Aorta (tissue), 5 donors: ENCODE results near the gene PCBP3. TPM values are rescaled to one million over a fixed set of nuclear protein-coding genes. Genes with fewer than 3 reads are reported as not detected.
"Not testable (repeated sequence)": the region's sequence is repeated elsewhere in the genome, so short reads cannot be mapped to it uniquely, and the experiment has no call there.

Experiments
- ATAC-seq: fragments of 200-7000 bp; cut with Tn5 transposase; one replicate; pipeline ENCODE4 v1.9.1; 2022; ENCODE audit warnings: moderate library complexity; ENCODE audit not compliant: low FRiP score
- DNase-seq, 2 donors: peaks; one replicate each; pipeline ENCODE4 v3.0.0-alpha.2; 2020
- H3K27ac ChIP-seq, 2 donors: one replicate each; pipeline ENCODE4 v1.5.1; 2013; ENCODE audit warnings: low read length in 2 of 2, mild to moderate bottlenecking in 2 of 2, moderate library complexity in 2 of 2, control low read depth in 1 of 2, inconsistent platforms in 1 of 2, low read depth in 1 of 2
- H3K27me3 ChIP-seq, 2 donors: one replicate each; pipeline ENCODE4 v1.6.1; 2013; ENCODE audit warnings: control low read depth in 1 of 2, low read length in 1 of 2, mild to moderate bottlenecking in 1 of 2, moderate library complexity in 1 of 2; ENCODE audit not compliant: insufficient read depth in 2 of 2, control insufficient read depth in 1 of 2
- H3K36me3 ChIP-seq, 2 donors: one replicate each; pipeline ENCODE4 v1.6.1; 2013; ENCODE audit warnings: control low read depth in 1 of 2, low read length in 1 of 2, mild to moderate bottlenecking in 1 of 2; ENCODE audit not compliant: insufficient read depth in 2 of 2, control insufficient read depth in 1 of 2
- H3K4me1 ChIP-seq, 2 donors: one replicate each; pipeline ENCODE4 v1.6.1; 2013; ENCODE audit warnings: low read length in 2 of 2, control low read depth in 1 of 2, mild to moderate bottlenecking in 1 of 2, moderate library complexity in 1 of 2; ENCODE audit not compliant: insufficient read depth in 2 of 2, control insufficient read depth in 1 of 2
- H3K4me3 ChIP-seq, 2 donors: one replicate each; pipeline ENCODE4 v1.5.1; 2013; ENCODE audit warnings: low read length in 2 of 2, control low read depth in 1 of 2, mild to moderate bottlenecking in 1 of 2
- H3K9me3 ChIP-seq: one replicate; pipeline ENCODE4 v1.6.1; 2013; ENCODE audit warnings: mild to moderate bottlenecking, low read length; ENCODE audit not compliant: control insufficient read depth
- WGBS, 2 donors: extraction: QIAGEN DNeasy Blood & Tissue Kit; methylation state at CpG; one replicate each; pipeline ENCODE4 v1.1.7; 2013; 5-methylcytosine and 5-hydroxymethylcytosine counted together
- intact Hi-C, 2 donors: fragments of 100-400 bp; cut with DNase I; formaldehyde crosslinking; loops; one replicate each; pipeline versions ENCODE4 v1.14.2 to v1.15.0; 2022
- polyA plus RNA-seq, 2 donors: library from polyadenylated mRNA; stranded (reverse); fragments of 200-250 nt; gene quantifications; one replicate each; pipeline ENCODE4 v1.2.3, GENCODE V29; 2013
- total RNA-seq, 2 donors: library from RNA; stranded (reverse); fragmentation: NEBNext Ultra II Directional; extraction: Animal tissue kit (Norgen Biotek cat#: 25700); gene quantifications; one replicate each; pipeline ENCODE4 v1.2.1, GENCODE V29; 2021
- donor health status: healthy with polysubstance abuse.
- donor health status: Bipolar disorder and iron deficiency.
- donor health status: DM: no; HTN: no; CAD: no.
- donor health status: DM: no; HTN: no; CAD: no.
- donor health status: DM: yes; HTN: yes; CAD: no.

The PCBP3 gene
- total and polyA plus RNA-seq, 4 donors, result 3.6 to 15.0 (median 7.0) TPM; not detected in 1

- H3K4me3 ChIP-seq, H3K9me3 ChIP-seq, H3K27ac ChIP-seq, intact Hi-C loops, H3K27me3 ChIP-seq, H3K4me1 ChIP-seq, H3K36me3 ChIP-seq, ATAC-seq: not testable (repeated sequence)
- 93 to 97% methylated on average over 18 of the region's 18 CpGs for WGBS, 2 donors
- DNase-seq, result peak; percentile 41 to 42
These were observed 252.9 kb downstream of the PCBP3 start for GRCh38 chr21:45896431-45896830.

GRCh38 chr21:45897191-45898027, 253.9 kb downstream of the PCBP3 start:
- peak; percentile 34 to 61 for DNase-seq
- WGBS, 2 donors, result 94% methylated on average over 25 of the region's 25 CpGs
- Histone ChIP-seq H3K9me3 (no peaks in the 10 kb centered on the region), H3K36me3 (no peaks in the 10 kb centered on the region), H3K27me3 (no peaks in the 10 kb centered on the region), H3K4me1 (no peaks in the 10 kb centered on the region), H3K4me3 (no peak overlapping the region), H3K27ac (no peak overlapping the region)
- ATAC-seq, result no peak
- intact Hi-C loops, result no loop called here

DNA sequence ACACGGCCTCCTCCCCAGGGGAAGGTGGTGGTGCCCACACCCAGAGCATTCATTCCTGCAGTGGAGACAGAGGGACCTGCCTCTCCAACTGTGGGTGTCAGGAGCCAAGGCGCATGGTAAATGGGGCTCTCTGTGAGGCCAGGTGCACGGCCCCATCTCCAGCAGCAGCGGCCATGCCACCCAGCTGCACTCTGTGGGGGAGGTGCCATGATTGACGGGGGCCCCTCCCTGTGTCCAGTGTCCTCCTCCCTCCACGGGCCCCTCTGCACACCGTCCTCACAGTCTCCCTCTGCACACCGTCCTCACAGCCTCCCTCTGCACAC, 254.5 kb downstream of the PCBP3 start:
- no peak overlapping the region for H3K4me3 ChIP-seq
- intact Hi-C loops, result no loop called here
- ATAC-seq (no peak), DNase-seq (peak; percentile 20 to 55)
- WGBS, 2 donors, result 90 to 94% methylated on average over 8 of the region's 8 CpGs
- no peaks in the 10 kb centered on the region for H3K36me3 ChIP-seq
- no peaks in the 10 kb centered on the region for H3K27me3 ChIP-seq
- H3K4me1 ChIP-seq, result no peaks in the 10 kb centered on the region
- H3K9me3 ChIP-seq, result no peaks in the 10 kb centered on the region
- no peak overlapping the region for H3K27ac ChIP-seq

DNA sequence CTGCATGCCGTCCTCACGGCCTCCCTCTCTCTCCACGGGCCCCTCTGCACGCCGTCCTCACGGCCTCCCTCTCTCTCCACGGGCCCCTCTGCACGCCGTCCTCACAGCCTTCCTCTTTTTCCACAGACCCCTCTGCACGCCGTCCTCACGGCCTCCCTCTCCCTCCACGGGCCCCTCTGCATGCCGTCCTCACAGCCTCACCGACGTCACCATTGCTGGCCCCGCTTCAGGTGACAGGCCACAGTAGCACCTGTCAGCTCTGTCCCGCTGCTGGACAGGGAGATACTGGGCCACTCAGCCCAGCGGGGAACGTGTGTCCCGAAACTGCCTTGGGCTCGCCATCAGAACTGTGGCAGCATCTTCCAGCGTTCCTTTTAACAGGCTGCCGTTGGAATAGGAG, 255.3 kb downstream of the PCBP3 start:
- Histone ChIP-seq H3K4me1 (no peaks in the 10 kb centered on the region), H3K4me3 (no peak overlapping the region), H3K9me3 (no peaks in the 10 kb centered on the region), H3K27ac (no peak overlapping the region), H3K27me3 (no peaks in the 10 kb centered on the region), H3K36me3 (no peaks in the 10 kb centered on the region)
- ATAC-seq (no peak), DNase-seq (peak; percentile 29 to 66)
- intact Hi-C loops, result no loop called here
- 91 to 93% methylated on average over 24 of the region's 24 CpGs for WGBS, 2 donors

DNA sequence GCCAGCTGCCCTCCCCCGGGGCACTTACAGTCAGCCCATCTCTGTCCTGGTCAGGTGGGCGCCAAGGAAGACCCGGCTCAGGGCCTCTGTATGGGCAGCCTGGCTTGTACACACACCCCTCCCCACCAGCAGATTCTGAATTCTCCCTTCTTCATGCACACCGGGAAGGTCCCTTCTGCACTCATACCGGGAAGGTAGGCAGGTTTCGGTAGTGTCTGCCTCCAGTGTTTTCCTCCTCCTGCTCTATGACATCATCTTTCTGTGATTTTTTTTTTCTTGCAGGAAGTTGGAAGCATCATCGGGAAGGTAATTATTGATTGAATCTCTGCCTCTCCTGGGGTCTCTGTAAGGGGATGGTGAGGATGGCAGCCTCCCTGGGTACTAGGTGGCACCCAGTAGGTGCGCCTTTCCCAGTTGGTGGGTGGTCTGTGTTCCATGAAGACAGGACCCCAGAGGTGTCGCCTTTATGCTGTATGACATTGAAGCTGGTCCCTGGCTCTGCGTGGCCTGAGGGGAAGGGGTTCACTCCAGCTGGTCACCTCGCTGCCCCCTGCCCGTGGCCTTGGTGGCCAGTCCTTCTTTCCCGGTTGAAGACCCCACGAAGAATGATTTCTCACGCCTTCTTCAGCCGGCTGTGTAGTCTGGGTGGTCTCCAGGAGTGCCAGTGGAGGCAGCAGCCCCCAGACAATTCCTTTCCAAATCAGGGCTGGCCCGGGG, 255.9 kb downstream of the PCBP3 start:
- H3K9me3 ChIP-seq, result no peaks in the 10 kb centered on the region
- ATAC-seq (no peak), DNase-seq (peak; percentile 6 to 54)
- 93% methylated on average over 17 of the region's 17 CpGs for WGBS, 2 donors
- no peaks in the 10 kb centered on the region for H3K36me3 ChIP-seq
- no peak overlapping the region for H3K27ac ChIP-seq
- no peaks in the 10 kb centered on the region for H3K27me3 ChIP-seq
- no peaks in the 10 kb centered on the region for H3K4me1 ChIP-seq
- H3K4me3 ChIP-seq, result no peak overlapping the region
- intact Hi-C loops, result no loop called here

GRCh38 chr21:45900034-45900868, 256.7 kb downstream of the PCBP3 start:
- H3K9me3 ChIP-seq, result no peaks in the 10 kb centered on the region
- intact Hi-C loops, result no loop called here
- DNase-seq (peak; percentile 32 to 65), ATAC-seq (no peak)
- H3K4me1 ChIP-seq, result no peaks in the 10 kb centered on the region
- H3K27ac ChIP-seq, result no peak overlapping the region
- 93 to 94% methylated on average over 27 of the region's 27 CpGs for WGBS, 2 donors
- H3K4me3 ChIP-seq, result no peak overlapping the region
- no peaks in the 10 kb centered on the region for H3K36me3 ChIP-seq
- no peaks in the 10 kb centered on the region for H3K27me3 ChIP-seq

- Histone ChIP-seq H3K9me3 (no peaks in the 10 kb centered on the region), H3K4me3 (no peak overlapping the region), H3K4me1 (no peaks in the 10 kb centered on the region), H3K36me3 (no peaks in the 10 kb centered on the region), H3K27me3 (no peaks in the 10 kb centered on the region), H3K27ac (no peak overlapping the region)
- 96% methylated on average over 15 of the region's 15 CpGs for WGBS, 2 donors
- DNase-seq (peak; percentile 21 to 63), ATAC-seq (no peak)
- intact Hi-C loops, result no loop called here
These were observed 257.7 kb downstream of the PCBP3 start for GRCh38 chr21:45901061-45901690.

DNA sequence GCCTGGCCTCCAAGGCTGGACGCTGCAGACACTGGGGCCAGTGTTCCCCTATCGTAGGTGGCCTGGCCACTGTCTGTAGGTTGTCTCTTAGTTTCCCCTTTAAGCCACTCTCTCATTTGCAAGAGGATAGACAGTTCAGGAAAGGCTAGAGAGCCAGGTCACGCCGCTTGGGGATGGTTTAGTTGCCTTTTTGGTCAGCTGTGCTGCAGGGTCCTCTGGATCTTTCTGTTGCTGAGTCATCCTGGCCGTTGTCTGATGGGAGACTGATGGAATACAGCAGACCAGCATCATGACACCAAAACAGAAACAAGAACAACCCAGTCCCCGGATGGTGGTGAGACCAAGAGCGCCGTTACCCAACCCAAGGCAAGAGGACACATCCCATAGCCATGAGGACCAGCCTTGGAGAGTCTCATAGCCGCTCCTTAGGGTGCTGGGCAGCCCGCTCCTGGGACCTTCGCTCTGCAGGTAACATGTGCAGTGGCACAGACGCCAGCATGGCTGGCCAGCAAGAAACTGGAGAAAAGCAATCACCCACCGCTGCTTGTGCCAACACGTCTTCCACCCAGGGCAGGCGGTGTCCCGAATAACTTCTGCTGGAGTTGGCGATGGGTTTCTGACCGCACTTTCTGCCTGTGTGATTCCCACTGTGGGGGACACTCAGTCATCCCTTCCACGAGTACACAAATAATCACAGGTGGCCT, 258.9 kb downstream of the PCBP3 start:
- ATAC-seq (no peak), DNase-seq (peak in 1 of 2 donors; percentile 64)
- Histone ChIP-seq H3K27ac (no peak overlapping the region), H3K4me1 (no peaks in the 10 kb centered on the region), H3K27me3 (no peaks in the 10 kb centered on the region), H3K9me3 (no peaks in the 10 kb centered on the region), H3K36me3 (no peaks in the 10 kb centered on the region), H3K4me3 (no peak overlapping the region)
- 93 to 96% methylated on average over 19 of the region's 19 CpGs for WGBS, 2 donors
- intact Hi-C loops, result no loop called here
